CD4-positive, alpha-beta T cell treated with Interleukin-15 for 4 hours (primary cell): Measurements from ENCODE around the gene GNMT.
A peak's percentile ranks its signal among the peaks of the same experiment; 100 is the strongest.

Source experiments
- DNase-seq: peaks from one replicate; pipeline ENCODE4 v3.0.0-alpha.2; 2020; ENCODE audit warnings: low spot score

GNMT gene

GRCh38 chr6:42960243-42961019, at the start of gene GNMT:
GNMT (plus strand) TSS chr6:42960754; CDS start chr6:42960768, 14 bp downstream.
- peak; percentile 17 for DNase-seq

DNA sequence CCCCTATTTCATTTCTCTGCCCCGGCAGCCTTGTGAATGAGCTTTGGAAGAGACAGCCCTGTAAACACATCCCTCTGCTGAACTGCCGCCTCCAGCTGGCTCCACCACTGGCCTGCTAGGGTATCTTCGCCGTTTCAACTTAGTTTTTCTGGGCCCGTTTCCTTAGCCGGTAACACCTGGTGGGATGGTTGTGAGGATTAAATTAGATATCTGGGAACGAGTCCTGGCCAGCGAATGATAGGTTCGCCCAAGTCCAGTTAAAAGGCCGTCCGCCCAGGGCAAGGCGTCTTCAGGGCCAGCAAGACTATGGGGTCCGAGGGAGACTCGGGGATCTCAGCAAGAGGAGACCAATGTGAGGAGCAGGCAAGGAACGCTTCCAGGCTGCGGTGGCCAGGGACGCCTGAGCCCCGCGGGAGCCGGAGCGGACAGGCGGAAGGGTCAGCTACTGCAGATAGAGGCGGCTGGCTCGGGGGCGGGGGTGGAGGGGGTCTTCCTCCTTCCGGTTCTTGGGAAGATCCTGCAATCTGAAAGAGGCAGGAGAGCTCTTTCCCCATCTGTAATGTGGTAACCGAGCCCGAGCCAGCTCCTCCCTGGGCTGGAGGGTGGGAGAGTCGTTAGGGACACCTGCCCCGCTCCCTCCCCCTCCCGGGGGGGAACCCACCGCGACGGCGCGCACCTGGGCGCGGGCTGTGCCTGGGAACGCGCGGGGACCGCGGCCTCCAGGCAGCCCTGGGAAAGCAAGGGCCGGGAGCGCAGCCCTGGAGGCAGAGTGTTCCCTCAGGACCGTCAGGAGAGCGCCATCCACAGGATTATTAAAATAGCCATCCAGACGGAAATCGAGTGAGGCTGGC, 49.2 kb upstream of the GNMT start:
- no peak for DNase-seq

DNA sequence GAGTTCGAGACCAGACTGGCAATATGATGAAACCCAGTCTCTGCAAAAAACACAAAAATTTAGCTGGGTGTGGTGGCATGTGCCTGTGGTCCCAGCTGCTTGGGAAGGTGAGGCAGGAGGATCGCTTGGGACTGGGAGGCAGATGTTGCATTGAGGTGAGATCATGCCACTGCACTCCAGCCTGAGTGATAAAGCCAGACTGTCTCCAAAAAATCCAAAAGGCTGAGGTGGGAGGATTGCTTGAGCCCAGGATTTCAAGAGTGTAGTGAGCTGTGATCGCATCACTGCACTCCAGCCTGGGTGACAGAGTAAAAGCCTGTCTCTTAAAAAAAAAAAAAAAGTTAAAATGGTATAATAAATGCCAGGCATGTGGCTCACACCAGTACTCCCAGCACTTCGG, 46.0 kb upstream of the GNMT start:
- no peak for DNase-seq

- DNase-seq, result no peak
These were observed 44.8 kb upstream of the GNMT start, which contains the start of gene PTCRA for GRCh38 chr6:42915732-42916131. PTCRA (plus strand) TSS chr6:42916053; CDS start chr6:42916070, 17 bp downstream.

DNA sequence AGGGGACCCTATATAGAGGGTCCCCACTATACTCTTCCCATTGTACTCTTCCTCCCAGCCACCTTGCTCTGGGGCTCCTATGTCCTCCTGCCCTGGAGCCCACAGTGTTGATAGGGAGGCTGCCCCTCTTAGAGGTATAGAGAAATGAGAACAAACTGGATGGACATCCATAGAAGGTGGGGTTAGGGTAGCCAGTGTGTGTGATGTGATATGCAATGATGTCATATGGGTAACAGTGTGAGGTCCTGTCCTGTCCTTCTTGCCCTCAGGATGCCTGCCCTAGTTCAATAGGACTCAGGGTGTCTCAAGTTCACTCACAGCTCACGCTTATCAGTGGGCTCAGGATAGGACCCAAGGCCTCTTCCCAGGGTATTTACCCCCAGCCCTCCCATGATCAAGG, 44.3 kb upstream of the GNMT start:
- DNase-seq, result no peak

DNA sequence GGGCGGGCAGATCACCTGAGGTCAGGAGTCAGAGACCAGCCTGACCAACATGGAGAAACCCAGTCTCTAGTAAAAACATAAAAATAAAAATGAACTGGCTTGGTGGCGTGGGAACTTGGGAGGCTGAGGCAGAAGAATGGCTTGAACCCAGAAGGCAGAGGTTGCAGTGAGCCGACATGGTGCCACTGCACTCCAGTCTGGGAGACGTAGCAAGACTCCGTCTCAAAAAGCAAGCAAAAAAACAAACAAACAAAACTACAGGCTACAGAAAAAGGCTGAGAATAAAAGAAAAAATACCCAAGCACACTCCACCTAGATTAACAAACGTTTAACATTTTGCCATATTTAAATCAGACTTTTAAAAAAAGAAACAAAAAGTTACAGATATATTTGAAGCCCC, 38.8 kb upstream of the GNMT start:
- DNase-seq, result no peak

DNA sequence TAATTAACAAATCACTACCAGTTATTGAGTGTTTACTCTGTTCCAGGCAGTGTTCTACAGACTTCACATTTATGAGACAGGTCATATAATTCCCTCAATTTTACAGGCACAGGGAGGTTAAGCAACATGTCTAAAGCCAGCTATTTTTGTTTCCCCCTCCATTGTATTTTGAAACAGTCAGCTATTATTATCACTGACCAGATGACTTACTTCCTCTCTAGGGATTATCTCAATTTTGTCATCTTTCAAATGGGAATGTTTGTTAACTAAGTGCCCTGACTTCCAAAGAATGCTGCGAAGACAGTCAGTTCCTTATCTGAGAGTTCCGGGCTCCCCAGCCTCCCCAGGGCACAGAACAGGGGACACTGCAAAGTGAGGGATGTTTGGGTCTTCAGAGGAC, 36.9 kb upstream of the GNMT start:
- DNase-seq, result no peak

DNA sequence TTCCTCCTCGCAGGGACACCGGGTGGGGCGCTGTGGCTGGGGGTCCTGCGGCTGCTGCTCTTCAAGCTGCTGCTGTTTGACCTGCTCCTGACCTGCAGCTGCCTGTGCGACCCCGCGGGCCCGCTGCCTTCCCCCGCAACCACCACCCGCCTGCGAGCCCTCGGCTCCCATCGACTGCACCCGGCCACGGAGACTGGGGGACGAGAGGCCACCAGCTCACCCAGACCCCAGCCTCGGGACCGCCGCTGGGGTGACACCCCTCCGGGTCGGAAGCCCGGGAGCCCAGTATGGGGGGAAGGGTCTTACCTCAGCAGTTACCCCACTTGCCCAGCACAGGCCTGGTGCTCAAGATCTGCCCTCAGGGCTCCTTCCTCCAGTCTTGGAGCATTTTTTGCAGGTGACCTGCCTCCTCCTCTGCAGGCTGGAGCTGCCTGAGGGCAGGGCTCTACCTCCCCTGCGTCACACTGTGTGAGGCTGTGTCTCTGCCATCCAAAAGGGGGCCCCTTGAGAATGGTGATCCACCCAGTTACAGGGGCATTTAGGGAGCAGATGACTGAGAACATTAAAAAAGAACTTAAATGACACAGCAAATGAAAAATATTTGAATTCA, 35.2 kb upstream of the GNMT start:
- no peak for DNase-seq

- peak; percentile 95 for DNase-seq
These were observed 31.4 kb upstream of the GNMT start, which contains the start of gene CNPY3 for GRCh38 chr6:42928986-42929820. CNPY3 (plus strand) TSS chr6:42929480; CDS start chr6:42929571, 91 bp downstream.

GRCh38 chr6:42929821-42930360, 30.7 kb upstream of the GNMT start:
- DNase-seq, result peak; percentile 68

GRCh38 chr6:42932412-42932811, 28.1 kb upstream of the GNMT start:
- no peak for DNase-seq

DNA sequence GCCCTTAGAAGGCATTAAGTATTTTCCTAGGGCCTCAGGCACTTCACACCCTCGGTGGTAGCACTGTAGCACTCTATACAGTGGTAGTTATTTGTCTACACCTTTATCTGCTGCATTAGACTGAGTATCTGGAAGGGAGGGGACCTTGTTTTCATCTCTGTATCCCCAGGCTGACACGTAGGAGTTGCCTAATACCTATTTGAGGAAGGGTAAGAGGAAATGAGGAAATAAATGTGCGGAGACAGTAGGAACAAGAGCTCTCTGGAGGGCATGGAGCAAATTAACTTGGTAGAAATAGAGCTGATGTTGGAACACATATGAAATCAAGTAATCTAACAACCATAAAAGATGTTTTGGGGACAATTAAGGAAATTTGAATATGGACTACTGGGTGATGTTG, 27.3 kb upstream of the GNMT start:
- DNase-seq, result no peak

DNA sequence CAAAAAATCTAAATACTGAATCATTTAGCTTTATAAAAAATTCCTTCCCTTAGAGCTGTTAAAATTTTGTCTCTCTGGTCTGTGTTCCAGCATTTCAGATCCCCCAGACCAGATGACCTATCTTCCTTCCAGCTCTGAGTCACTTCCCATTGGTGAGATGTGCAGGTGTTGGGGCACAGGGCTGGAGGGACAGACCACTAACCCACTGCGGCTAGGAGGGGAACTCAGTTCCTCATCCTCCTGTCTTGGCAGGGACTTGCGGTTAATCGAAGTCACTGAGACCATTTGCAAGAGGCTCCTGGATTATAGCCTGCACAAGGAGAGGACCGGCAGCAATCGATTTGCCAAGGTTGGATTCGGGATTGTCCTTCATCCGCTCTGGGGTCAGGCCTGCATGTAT, 25.2 kb upstream of the GNMT start:
- no peak for DNase-seq

- no peak for DNase-seq
These were observed 24.2 kb upstream of the GNMT start for GRCh38 chr6:42936398-42936797.

DNA sequence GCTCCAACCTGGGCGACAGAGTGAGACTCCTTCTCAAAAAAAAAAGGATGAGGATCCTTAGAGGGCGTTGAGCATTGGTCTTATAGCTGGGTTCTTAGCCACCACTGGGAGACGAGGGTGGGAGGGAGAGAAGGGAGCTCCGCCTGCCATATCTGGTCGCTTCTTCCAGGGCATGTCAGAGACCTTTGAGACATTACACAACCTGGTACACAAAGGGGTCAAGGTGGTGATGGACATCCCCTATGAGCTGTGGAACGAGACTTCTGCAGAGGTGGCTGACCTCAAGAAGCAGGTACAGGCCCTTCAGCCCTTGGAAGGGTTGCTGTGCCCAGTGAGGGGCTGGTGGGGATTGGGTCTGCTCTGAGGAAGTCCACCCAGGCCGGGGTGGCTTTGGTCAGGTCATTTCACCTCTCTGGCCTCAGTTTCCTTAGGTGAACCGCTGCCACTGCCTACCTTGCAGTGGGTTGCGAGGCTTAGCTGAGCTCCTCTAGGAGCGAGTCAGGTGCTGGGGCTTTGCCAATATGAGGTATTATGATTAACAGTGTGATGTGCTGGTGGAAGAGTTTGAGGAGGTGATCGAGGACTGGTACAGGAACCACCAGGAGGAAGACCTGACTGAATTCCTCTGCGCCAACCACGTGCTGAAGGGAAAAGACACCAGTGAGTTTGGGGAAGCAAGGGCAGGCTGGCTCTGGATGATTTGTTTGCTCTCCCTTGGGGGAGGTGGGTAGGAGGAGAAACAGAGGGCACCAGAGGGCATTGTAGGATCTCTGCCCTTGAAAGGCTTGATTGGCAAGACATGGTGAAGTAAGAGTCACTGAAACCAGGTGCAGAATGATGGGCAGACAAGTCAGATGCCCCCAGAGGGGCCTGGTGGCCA, 22.8 kb upstream of the GNMT start:
- no peak for DNase-seq

DNA sequence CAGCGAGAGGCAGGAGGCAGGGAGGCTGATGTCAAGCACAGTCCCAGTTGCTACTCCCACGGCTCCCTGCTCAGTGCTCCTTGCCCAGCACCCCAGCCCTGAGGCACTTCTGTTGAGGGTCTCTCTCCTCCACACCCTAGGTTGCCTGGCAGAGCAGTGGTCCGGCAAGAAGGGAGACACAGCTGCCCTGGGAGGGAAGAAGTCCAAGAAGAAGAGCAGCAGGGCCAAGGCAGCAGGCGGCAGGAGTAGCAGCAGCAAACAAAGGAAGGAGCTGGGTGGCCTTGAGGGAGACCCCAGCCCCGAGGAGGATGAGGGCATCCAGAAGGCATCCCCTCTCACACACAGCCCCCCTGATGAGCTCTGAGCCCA, 22.1 kb upstream of the GNMT start:
- DNase-seq, result no peak

DNA sequence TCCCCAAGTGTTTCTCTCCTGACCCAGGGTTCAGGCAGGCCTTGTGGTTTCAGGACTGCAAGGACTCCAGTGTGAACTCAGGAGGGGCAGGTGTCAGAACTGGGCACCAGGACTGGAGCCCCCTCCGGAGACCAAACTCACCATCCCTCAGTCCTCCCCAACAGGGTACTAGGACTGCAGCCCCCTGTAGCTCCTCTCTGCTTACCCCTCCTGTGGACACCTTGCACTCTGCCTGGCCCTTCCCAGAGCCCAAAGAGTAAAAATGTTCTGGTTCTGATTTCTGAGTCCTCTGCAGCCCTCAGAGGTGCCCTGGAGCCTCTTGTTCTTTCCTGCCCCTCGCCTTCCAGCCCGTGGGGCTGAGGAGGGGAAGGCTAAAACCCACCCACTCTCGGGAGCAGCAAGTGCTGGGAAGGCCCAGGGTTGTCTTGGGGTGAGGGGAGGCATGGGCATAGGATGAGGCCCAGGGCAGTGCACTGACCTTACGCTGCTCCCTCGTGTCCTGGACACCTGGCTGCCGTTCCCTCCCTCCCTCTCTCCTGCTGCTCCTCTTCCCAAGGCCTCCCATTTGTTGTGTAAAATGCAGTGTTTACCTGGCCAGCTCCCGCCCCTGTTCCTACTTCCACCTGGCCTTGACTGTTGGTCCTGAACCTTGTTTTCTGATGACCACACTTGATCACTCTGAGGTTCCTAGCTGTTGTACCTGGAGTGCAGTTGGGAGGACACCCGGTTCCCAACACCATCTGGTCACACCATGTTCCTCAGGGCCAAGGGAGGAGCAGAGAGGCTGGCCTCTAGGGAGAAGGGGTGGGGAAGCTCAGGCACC, 21.4 kb upstream of the GNMT start:
- DNase-seq, result no peak

DNA sequence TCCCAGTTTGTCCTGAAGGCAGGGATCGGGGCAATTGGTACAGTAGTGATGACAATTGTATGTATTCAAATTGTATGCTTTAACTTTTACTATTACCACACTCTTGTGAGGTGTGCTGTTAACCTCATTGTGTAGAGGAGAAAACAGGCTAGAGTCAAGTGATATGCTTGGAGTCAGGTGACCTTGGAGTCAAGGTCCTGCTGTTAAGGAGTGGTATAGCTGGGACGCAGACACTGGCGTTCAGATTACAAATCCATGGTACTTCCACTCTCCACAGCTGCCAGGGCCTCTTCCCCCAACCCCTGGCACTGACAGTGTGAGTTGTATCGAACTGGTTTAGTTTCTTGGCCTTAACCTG, 20.8 kb upstream of the GNMT start:
- DNase-seq, result no peak

- DNase-seq, result no peak
These were observed 20.0 kb upstream of the GNMT start for GRCh38 chr6:42940493-42941045.
